ENCODE measurements around the gene CKAP5. TPM values are rescaled to one million over a fixed set of nuclear protein-coding genes. Genes with fewer than 3 reads are reported as not detected.

CKAP5 gene
- total RNA-seq, 1 experiment from 2014 or later: 190 TPM

GRCh38 chr11:46888636-46889035 is 42.6 kb upstream of the CKAP5 start:
- no peak overlapping the region for H4K91ac ChIP-seq (ENCODE audit: insufficient read length, low read depth, low read length)
- peaks cover 0 to 4% of the 10 kb centered on the region in 2 experiments; a peak in 1 of 5 replicates for H3K9me3 Mint-ChIP-seq
- no peak overlapping the region for H3K23ac ChIP-seq (ENCODE audit: insufficient read length, low read depth, low read length)
- no peak overlapping the region for H3K27ac ChIP-seq (ENCODE audit: insufficient read length, low read depth, low read length)
- no peak overlapping the region for H2BK20ac ChIP-seq (ENCODE audit: low read depth, low read length, poor library complexity, severe bottlenecking)
- H3K4ac ChIP-seq (ENCODE audit: low read depth, low read length): no peak overlapping the region
- H2AFZ ChIP-seq (ENCODE audit: low read length): no peak overlapping the region
- no CpG with 5 or more reads among the region's 5 CpGs for WGBS (ENCODE audit: extremely low coverage, insufficient read length, low lambda C conversion rate)
- no peaks in the 10 kb centered on the region for H3K9me3 ChIP-seq (ENCODE audit: control insufficient read depth, low read depth, low read length)
- H3K4me3 Mint-ChIP-seq: no peak overlapping the region
- H3K27me3 Mint-ChIP-seq (ENCODE audit: low read depth): no peaks in the 10 kb centered on the region
- no peak overlapping the region for H3K18ac ChIP-seq (ENCODE audit: insufficient read length, low read depth, low read length)
- no peaks in the 10 kb centered on the region for H3K79me2 ChIP-seq (ENCODE audit: insufficient read depth, low read length)
- H3K36me3 Mint-ChIP-seq (ENCODE audit: insufficient read depth in 1 of 3, low read depth in 3 of 3): peaks cover 39 to 44% (median 44%) of the 10 kb centered on the region in 3 experiments
- no peaks in the 10 kb centered on the region for H3K23me2 ChIP-seq (ENCODE audit: insufficient read length, low read depth, low read length, poor library complexity, severe bottlenecking)
- no peaks in the 10 kb centered on the region for H3K27me3 ChIP-seq (ENCODE audit: insufficient read depth, low read length)
- H3K14ac ChIP-seq (ENCODE audit: insufficient read depth, low read length): no peak overlapping the region
- TF ChIP-seq CTCF (conservative IDR thresholded peaks at IDR 0.05): no peak
- H3K4me1 ChIP-seq (ENCODE audit: insufficient read depth, low read length): no peaks in the 10 kb centered on the region
- H3K79me1 ChIP-seq (ENCODE audit: insufficient read depth, low read depth, low read length, poor library complexity, severe bottlenecking): no peaks in the 10 kb centered on the region
- no peak overlapping the region for H2AK5ac ChIP-seq (ENCODE audit: insufficient read length, low read length)
- H4K20me1 ChIP-seq (ENCODE audit: control insufficient read depth, insufficient read depth, insufficient read length): peaks cover 3% of the 10 kb centered on the region
- no peak overlapping the region for H3K56ac ChIP-seq (ENCODE audit: insufficient read length, low read depth, low read length)
- peaks cover 0 to 3% of the 10 kb centered on the region in 2 experiments; a peak in 1 of 4 replicates for H3K4me1 Mint-ChIP-seq
- H2BK12ac ChIP-seq (ENCODE audit: insufficient read length, low read depth, low read length): no peak overlapping the region
- H3K4me2 ChIP-seq (ENCODE audit: insufficient read depth, insufficient read length, low read length): no peak overlapping the region
- DNase-seq: no peak
- H3K27ac Mint-ChIP-seq: no peak overlapping the region
- H3T11ph ChIP-seq (ENCODE audit: low read length): no peak overlapping the region
- H4K5ac ChIP-seq (ENCODE audit: insufficient read length, low read depth, low read length): no peak overlapping the region
- H4K8ac ChIP-seq (replicated peaks; ENCODE audit: insufficient read length, low read depth, low read length): no peak overlapping the region
- H3K9ac ChIP-seq (ENCODE audit: extremely low read depth, insufficient read length, low read length): no peak overlapping the region
- H2BK5ac ChIP-seq (ENCODE audit: insufficient read length, low read length): no peak overlapping the region
- H2BK120ac ChIP-seq (ENCODE audit: low read depth, low read length, poor library complexity, severe bottlenecking): no peak overlapping the region
- H2BK15ac ChIP-seq (ENCODE audit: low read depth, low read length): no peak overlapping the region
